RCC 7860 (cell line): Measurements from ENCODE around the gene IDS.

Experiments used
- DNase-seq: peaks from one replicate; pipeline ENCODE4 v3.0.0-alpha.2; 2015; ENCODE audit warnings: low spot score
- FAIRE-seq: peaks from 2 replicates; lab custom pipeline; 2012; peaks lifted over from hg19 to GRCh38; lab: Jason Lieb, UNC

IDS gene

GRCh38 chrX:149469406-149469805 is 35.7 kb downstream of the IDS start:
- no peak for FAIRE-seq

GRCh38 chrX:149467920-149468319 is 37.2 kb downstream of the IDS start:
- DNase-seq: no peak
- FAIRE-seq: no peak

More at GRCh38 chrX:149469406-149469805, 35.7 kb downstream of the IDS start:
- no peak for DNase-seq

DNA sequence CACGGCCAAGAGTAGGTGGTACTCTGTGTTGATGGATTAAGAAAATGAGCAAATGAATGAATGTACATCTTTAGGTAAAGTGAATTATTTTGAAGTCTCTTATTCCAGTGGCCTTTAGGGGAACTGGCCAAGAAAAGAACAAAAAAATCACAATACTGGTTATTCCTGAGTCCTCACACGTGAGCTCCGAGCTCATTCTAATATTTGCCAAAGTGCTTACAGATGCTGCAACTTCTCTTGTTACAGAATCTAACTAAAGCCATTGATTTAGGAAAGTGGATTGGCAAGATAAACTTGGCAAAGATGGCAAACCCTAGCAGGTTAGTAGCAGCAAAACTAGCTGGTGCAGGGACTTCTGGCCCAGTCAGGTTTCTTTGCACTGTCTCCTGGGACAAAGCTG is 37.6 kb downstream of the IDS start:
- no peak for DNase-seq
- no peak for FAIRE-seq

GRCh38 chrX:149462849-149463248 is 42.3 kb downstream of the IDS start:
- no peak for FAIRE-seq
- no peak for DNase-seq

DNA sequence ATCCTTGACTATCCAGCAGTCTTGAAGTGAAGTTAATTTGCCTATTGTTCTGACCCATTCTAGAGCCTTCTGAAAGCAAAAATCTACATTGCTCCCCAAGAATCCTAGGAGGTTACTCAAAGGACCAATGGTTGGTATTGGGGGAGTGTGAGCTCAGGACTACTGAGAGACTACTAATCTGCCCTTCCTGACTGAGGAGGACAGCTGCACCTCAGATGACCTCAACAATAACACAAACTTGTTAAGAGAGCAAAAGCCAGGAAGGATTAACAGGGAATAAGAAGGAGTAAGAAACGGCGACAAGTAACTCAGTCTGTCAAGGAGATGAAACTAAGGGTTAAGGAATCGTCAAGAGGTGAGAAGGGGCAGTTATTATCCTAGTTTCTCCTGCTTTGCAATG is 43.4 kb downstream of the IDS start:
- DNase-seq: no peak
- FAIRE-seq: no peak

GRCh38 chrX:149458586-149458985 is 46.5 kb downstream of the IDS start:
- no peak for DNase-seq
- FAIRE-seq: no peak

- FAIRE-seq (no peak), DNase-seq (no peak)
Measured at GRCh38 chrX:149456476-149457245, 48.4 kb downstream of the IDS start.

- FAIRE-seq (no peak), DNase-seq (no peak)
Measured at GRCh38 chrX:149455934-149456333, 49.2 kb downstream of the IDS start.

- DNase-seq (no peak), FAIRE-seq (no peak)
Measured at GRCh38 chrX:149453906-149454822, 50.9 kb downstream of the IDS start.

GRCh38 chrX:149453030-149453429 is 52.1 kb downstream of the IDS start:
- peak; percentile 85 for FAIRE-seq
- DNase-seq: peak; percentile 30

DNA sequence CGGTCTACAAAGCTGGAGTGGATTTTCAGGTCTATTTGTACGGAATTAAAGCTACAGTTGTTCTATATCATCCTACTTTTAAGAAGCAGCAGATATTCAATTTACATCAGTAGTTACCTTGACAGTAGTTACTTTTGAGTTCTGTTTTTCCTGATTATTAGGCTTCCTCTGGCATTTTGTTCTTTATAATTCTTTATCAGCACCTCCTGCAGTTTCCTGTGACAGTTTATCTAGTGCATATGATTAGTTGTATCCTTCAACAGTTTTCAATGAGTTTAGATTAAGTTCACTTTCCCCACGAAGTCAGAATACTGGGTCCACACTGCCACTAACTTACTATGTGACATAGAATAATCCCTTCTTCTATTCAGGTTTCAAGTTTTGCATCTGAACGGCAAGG is 71.7 kb downstream of the IDS start:
- FAIRE-seq (no peak), DNase-seq (no peak)

DNA sequence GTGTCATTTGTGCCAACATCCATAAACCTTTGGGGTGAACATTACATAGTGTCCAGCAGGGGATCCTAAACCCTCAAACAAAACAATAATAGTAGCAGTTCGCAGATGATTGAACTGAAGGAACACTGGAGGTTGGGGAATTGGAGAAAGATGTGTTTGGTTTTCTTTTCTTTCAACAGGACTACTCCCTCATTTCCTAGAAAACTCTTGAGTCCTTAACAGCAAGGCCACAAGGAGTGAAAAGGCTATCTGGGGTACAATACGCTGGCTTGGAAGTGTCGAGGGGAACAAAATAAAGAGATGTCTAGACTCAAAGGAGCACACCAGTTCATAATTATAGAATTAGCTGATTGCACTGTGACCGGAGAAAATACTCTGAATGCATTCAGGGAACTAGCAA is 72.1 kb downstream of the IDS start:
- no peak for DNase-seq
- no peak for FAIRE-seq
